Activated CD4-positive, alpha-beta T cell treated with anti-CD3 and anti-CD28 coated beads for 48 hours (primary cell): ENCODE measurements around the gene PRKCH.
A peak's percentile ranks its signal among the peaks of the same experiment; 100 is the strongest.
"Not testable (repeated sequence)": the region's sequence is repeated elsewhere in the genome, so short reads cannot be mapped to it uniquely, and the experiment has no call there.

Experiments used
- DNase-seq: peaks from one replicate; pipeline ENCODE4 v3.0.0-alpha.2; 2020

The PRKCH gene

DNA sequence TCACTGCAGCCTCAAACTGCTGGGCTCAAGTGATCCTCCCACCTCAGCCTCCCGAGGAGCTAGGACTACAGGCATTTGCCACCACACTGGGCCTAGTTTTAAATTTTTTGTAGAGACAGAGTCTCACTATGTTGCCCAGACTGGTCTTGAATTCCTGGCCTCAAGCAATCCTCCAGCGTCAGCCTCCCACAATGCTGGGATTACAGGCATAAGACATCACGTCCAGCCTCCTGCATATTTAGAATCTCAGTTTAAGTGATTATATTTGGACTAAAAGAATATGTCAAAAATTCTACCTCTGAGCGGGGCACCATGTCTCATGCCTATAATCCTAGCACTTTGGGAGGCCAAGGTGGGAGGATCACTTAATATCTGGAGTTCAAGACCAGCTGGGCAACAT is 12.7 kb upstream of the PRKCH start:
- DNase-seq: not testable (repeated sequence)

DNA sequence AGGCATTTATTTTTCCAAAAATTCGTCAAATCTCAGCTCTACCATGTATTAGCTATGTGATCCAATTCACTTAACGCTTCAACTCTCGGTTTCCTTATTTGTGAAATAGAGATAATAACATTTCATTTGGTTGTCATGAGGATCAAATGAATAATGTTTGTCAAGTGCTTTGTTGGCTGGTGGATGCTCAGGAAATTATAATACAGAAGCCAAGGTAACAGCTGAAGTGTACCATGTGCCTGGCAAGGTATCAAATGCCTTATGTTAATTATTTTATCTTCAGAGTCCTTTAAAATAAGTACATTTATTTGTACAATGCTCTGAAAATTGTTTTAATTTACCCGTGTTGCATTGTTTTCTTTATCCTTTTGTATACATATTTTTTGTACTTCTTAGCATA is 6.1 kb upstream of the PRKCH start:
- DNase-seq: no peak

DNA sequence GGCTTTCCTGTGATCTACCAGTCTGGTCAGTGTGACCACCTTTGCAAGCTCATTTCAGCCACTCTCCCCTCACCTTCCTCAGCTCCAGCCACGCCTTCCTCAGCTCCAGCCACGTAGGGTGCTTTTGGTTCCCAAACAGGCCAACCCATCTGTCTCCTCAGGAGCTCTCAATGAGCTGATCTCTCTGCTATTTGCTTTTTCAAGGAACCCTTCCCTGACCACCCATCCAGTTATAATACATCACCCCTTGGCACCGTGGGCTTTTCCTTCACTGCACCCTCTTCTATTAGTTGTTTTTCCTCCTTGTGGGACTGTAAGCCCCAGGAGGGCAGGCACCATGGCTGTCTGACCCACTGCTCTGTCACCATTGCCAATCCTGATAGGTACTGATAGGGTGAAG is 2.3 kb upstream of the PRKCH start:
- DNase-seq: no peak

DNA sequence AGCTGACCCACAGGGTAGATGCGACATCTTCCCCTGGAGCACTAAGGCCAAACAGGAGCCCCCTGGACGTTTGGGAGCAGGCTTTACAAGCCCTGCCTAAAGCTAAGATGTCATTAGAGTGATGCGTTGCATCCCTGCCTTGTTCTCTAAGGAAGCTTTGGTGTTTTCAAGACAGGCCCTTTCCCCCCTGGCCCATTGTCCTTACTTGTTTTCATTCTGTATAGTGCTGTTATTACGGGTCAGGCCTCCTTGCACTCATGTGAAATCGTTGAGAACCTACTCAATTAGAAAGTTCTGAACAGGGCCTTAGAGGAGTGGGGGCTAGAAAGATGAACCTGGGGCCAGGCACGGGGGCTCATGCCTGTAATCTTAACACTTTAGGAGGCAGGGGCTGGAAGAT is 1.7 kb upstream of the PRKCH start:
- DNase-seq: no peak

DNA sequence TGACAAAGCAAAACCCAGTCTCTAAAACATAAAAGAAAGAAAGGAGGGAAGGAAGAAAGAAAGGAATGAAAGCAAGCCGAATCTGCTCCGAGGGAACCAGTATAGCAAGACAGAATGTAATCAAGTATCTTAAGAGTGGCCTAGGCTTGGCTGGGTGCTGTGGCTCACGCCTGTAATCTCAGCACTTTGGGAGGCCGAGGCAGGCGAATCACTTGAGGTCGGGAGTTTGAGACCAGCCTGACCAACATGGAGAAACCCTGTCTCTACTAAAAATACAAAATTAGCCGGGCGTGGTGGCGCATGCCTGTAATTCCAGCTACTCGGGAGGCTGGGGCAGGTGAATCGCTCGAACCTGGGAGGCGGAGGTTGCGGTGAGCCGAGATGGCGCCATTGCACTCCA is 1.2 kb upstream of the PRKCH start:
- not testable (repeated sequence) for DNase-seq

DNA sequence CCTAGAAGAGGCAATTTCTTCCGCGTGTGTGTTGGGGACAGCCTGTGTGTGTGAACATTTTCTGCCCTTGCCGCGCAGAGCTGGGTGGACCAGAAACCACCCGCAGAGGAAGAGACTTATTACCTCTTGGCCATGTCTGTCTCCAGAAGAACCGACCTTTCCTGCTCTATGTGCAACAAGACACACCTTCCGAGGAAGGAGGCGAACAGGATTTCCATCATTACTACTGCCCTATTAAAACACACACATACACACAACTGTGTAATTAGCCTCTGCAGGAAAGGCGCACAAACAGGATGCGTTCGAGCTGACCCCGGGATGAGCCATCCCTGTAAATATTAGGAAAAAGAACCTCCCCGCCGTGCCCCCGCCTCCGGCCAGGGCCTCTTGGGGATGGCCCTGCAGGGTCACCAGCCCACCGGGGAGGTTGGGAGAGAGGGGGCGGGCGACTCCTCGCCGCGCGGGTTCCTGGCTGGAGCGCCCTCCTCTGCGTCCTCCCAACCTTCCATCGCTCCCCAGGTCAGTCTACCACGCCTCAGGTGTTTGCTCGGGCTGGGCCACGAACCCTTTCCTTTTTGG is 484 bp upstream of the PRKCH start:
- no peak for DNase-seq

DNA sequence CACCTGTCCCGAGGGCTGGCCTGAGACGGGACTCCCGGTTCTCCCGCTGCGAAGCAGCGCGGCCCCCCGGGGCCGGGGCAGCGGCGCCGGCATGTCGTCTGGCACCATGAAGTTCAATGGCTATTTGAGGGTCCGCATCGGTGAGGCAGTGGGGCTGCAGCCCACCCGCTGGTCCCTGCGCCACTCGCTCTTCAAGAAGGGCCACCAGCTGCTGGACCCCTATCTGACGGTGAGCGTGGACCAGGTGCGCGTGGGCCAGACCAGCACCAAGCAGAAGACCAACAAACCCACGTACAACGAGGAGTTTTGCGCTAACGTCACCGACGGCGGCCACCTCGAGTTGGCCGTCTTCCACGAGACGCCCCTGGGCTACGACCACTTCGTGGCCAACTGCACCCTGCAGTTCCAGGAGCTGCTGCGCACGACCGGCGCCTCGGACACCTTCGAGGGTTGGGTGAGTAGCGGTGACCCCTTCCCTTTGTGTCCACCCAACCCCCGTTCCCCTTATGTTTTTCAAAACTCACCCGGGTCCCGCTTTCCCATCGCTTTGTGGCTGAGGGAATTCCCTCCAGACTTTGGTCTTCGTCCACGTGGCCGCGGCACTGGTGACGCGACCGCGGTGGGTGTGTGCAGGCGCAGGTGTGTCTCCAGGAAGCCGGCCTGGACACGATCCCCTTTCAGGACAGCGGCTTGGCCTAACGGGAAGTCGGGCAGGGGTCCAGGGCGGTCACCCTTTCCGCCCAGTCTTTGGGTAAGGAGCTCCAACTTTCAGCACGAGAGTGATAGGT is 826 bp downstream of the PRKCH start:
- peak; percentile 53 for DNase-seq

DNA sequence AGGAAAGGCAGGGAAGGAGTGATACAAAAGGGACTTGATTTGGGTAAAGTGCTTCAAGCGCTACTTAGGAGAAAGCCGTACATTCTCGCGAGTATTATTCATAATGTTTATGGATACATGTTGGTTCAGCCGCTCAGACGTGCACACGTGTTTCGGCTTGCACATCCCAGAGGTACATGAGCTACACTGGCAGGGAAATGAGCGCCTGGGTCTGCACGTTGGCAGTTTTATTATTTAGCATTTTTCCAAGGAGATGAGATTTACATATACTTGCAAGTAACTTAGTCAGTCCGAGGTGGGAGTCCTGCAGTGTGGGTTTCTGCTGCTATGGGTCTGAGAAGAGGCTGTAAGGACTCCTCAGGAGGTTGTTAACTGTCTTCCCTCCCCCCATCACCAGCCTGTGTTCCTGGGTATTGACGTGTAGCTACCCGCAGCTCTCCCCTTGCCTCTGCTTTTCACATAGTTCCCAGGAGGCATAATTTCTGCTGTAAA is 1.5 kb downstream of the PRKCH start:
- DNase-seq: peak; percentile 63

DNA sequence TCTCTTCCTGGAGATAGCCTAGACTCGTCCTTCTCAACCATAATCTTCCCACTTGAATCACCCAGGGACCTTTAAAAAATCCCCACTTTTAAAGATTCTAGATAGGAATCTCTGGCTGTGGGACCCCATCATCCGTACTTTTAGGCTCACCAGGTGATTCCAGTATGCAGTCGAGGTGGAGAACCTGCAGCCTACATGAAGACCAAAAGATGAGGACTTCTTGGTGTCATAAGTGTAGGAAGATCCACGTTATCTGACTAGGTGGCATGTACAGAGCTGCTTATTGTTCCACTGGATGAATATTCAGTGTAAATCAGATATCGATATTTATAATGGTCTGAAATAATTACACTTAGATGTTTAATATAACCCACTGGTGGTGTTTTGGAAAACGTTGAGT is 2.6 kb downstream of the PRKCH start:
- DNase-seq: no peak

DNA sequence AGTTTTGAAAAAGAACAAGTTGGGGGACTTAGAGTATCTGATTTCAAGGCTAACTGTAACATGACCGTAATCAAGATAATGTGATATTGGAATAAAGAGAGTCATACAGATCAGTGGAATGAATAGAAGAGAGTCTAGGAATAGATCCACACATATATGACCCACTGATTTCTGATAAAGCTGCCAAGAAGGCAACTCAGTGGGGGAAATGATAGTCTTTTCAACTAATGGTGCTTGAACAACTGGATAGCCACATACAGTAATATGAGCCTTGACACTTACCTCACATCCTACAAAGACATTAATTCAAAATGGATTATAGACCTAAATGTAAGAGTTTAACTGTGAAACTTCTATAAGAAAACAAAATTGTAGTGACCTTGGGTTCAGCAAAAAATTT is 3.8 kb downstream of the PRKCH start:
- no peak for DNase-seq

DNA sequence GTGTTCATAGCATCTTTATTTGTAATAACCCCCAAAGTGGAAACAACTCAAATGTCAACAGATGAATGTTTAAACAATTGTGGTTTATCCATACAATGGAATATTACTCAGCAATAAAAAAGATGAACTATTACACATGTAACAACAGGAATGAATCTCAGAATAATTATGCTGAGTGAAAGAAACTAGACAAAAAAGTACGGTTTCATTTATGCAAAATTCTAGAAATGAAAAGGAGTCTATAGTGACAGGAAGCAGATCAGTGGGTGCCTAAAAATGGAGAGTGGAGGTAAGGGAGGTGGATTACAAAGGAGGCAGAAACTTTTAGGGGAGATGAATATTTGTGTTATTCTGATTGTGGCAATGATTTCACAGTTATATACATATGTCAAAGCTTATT is 4.8 kb downstream of the PRKCH start:
- no peak for DNase-seq

DNA sequence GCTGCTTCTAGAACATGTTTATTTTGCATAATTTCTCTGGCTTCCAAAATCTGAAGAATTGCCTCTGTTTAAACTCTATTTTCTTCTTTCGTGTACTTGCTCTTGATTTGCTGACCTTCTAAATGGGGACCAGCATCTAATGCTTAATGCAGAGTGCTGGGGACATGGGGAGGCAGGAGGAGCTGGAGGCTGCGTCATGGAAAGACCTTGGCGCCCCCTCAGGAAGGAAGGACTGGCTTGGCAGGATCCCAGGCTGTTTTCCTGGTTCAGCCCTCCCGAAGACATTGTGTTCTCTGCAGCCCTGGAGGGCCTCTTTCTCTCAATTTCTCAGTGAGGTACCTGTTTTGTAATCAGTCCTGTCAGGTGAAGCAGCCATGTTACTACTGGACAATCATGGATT is 5.5 kb downstream of the PRKCH start:
- no peak for DNase-seq

DNA sequence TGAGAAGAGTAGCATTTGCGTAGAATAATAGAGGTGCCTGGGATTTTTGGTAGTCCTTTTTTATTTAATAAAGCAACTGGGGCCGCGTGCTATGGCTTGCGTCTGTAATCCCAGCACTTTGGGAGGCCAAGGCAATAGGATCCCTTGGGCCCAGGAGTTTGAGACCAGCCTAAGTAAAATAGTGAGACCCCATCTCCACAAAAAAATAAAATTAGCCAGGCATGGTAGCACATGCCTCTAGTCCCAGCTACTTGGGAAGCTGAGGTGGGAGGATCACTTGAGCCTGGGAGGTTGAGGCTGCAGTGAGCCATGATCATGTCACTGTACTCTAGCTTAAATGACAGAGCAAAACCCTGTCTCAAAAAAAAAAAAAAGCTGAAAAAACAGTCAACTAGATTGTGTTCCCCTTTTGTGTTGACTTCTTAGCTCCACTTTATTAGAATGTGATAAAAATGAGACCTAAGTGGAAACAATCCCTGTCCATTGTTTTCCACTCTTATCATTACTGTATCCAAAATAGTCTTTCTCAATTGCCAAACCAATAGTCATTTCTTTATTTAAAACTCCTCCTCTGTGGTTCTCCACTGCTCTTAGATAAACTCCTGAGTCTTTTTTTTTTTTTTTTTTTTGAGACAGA is 7.4 kb downstream of the PRKCH start:
- DNase-seq: no peak

DNA sequence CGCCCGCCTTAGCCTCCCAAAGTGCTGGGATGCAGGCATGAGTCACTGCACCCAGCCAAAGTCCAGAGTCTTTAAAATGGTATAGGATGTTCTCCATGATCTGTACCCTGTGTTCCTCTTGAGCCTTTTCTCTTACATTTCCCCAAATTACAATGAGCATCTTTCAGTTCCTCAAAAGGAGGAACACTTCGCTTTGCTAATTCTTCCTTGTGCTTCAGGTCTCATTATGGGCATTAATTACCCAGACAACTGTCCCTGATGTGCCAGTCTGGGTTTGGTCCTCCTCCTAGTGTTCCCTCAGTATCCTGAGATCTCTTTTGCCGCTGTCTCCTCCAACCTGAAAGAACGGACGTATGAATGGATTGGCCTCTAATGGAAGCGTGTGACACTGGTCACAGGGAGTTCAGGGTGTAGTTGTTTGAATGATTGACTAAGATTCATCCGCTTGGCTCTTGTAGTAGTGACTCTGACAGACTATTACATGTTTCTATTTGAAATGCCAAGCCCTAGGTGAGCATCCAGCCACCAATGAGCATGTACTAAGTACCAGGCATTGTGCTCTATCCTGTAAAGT is 8.2 kb downstream of the PRKCH start:
- no peak for DNase-seq

DNA sequence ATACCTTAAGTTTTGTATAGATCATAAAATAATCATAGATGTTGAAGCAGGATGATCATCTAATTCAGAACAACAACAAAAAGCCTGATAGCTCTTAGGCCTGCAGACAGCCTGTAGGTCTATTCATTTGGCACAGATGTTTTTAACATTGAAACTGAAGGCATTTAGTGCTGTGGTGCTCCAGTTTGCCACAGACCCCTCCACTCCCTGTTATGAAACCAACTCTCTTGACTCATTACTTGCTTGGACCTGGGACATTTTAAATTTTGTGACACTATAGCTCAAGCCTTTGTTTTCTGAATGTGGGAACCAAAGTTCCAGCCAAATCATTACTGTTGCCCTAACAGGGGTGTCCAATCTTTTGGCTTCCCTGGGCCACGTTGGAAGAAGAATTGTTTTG is 9.1 kb downstream of the PRKCH start:
- peak; percentile 53 for DNase-seq

DNA sequence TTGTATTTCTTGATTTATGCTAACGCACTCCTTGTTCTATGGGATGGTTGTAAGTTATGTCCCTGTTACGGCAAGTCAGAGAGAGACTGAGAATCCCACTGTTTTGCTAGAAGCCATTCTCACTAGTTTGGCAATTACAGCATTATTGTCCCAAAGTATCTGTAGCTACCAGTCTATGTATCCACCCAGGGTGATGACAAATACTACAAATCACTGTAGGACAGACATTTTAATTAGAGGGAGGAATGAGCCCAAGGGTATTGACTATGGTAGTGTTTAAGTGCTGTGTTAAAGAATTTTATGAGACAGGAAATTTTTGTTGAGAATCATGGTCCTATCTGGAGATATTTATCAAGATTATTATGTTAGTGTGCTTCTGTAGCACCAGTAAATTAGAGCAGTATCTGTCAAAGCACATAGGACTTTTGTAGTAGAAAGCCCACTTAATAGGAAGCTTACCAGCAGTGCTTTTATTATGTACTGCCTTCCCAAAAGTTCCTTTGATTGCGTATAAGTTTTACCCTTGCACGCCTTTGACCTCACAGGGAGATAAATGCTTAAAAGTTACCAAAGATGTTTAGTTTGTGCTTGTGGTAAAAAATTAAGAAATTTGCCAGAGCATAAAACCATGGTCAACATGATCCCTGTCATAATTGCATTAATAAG is 10.7 kb downstream of the PRKCH start:
- no peak for DNase-seq

DNA sequence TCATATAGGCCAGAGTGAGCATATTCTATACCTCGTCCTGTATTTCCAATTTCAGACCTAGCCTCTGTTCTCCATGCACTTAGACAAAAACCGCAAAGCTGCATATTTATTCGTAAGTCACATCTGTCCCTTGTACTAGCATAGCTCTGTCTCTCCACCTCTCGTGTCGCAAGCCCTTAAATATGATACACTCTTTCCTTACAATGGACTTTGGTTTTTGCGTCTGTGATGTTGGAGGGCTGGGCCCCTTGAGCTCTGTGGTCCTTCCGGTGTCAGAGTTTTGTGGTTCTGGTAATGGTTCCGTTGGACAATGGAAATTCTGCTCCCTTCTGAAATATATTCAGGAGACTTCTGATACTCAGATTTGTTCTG is 11.3 kb downstream of the PRKCH start:
- peak; percentile 35 for DNase-seq

DNA sequence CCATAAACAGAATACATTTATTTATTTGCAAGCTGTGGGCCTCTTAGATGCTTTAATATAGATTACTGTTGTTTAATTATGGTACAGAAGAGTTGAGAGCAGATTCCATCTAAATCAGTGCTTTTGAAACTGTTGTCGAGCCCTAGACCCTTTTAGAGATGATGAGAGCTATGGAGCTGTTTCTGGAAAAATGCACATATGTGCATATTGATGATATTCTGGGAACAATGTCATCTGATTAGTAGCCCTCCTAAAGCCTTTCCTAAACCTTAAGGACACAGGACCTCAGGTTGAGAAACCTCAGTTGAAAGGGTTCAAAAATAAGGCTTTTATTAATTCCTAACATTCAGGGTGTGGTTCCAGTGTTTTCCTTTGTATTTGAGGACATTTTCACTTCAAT is 11.7 kb downstream of the PRKCH start:
- DNase-seq: no peak

DNA sequence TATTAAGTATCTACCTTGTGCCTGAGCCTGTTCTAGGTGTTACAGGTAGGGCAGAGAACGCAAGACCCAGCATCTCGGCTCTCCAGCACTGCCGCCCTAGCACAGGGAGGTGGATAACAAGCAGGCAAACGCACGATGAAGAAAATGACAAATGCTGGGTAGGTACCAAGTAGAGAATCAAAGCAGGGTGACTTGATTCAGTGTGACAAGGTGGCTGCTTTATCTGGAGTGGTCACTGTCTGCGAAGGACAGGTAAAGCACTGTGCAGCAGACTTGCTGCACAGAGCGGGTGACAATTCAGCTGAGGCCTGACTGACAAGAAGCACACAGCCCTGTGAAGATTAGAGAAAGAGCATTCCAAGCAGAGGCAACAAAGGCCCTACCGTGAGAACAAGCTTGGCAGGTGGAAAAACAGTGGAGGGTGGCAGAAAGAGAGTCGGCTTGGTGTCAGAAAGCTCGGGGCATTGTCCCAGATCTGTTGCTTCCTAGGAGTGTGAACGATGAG is 12.9 kb downstream of the PRKCH start:
- peak; percentile 46 for DNase-seq

DNA sequence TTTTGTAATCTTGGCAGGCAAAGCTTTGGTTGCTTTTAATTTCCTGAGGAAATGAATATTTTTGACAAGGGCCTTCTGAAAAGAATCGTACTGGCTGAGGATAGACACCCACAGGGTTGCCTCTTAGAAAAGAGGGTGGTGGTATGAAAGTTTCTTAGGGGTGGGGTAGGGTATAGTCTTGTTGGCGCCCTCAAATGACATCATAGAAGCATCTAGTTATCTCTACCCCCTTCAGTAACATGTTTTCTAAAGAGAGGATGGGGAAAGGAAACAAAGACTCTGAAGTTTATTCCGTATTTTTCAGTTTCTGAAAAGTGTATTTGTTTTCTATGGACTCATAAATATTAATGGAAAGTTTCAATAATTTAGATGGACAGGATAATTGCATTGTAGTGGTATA is 13.7 kb downstream of the PRKCH start:
- DNase-seq: no peak

DNA sequence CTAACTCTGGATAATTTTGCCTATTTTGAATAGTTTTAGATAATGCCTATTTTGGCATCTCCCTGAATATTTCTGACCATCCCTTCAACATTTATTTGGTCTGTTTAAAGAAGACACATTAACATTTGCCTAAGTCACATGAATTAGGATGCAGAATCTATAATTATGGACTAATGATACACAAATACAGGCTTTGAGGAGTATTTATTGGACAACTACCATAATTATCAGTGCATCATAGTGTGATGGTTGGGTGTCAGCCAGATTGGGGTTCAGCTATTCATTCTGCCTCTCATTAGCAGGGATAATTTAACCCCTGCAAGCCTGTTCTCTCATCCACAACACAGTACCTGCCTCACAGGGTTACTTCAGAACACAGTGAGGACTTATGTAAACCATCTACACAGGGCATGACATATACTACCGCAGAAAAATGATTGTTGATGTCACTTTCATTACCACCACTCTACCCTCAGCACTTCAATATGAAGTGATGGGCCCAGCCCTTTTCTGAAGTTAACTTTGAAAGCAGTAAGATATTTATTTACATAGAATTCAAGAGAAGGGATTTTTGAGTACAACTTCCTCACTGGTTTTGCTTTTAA is 14.4 kb downstream of the PRKCH start:
- DNase-seq: no peak

DNA sequence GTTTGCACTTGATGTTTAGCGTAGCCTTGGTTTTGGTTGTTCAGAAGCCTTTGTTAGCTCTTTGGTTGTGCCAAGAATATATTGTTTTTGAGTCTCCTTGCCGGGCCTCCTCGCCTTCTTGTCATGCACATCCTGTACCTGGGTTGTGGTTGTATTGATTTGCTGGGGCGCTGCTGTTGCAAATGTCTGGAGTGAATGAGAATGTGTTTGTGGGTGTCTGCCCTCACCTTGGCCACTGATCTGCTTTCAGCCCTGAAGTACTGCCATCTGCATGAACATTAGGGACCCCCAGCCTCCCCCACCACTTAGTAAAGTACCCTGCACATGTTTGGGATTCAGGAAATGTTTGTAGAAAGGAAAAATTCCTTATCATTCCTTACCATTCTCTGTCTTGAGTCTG is 16.5 kb downstream of the PRKCH start:
- peak; percentile 70 for DNase-seq

DNA sequence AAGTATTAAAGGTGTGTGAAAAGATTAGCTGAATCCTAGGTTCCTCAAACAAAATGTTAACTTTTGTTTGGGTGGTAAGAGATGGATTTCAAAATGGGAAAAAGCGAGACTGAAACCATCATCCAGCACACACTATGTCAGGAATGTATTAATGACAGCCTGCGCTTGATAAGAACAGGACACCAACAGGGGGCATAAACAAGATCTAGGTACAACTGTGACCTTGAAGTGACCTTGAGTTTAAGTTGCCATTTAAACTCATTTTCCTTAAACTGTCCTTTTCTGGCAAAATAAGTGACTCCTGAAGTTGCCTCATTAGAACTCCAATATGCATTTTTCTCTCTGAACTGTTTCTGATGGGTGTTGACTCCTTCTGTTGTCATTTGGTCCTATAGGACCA is 17.1 kb downstream of the PRKCH start:
- no peak for DNase-seq
